Measurements from ENCODE around the gene ADAMTSL1.

Gene ADAMTSL1

DNA sequence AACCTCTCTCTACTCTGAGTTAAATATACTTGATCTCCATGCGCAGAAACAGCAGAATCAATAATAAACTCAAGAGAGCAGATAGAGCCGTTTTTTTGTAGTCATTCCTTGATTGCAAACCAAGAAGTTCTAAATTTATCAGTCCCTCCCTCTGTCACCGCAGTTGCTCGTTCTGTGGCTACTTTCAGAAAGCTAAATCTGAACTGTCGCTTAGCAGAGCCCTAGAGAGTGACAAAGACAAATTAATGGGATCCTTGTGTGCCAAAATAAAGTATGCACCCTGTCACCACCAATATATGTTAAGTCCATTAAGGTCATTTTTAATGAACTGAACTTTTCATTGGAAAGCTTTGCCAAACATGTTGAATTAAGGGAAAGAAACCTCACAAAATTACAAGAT lies 218.3 kb downstream of the ADAMTSL1 start:
- no peak for DNase-seq (ENCODE audit: low read depth in 2 of 3, low spot score in 1 of 3)

DNA sequence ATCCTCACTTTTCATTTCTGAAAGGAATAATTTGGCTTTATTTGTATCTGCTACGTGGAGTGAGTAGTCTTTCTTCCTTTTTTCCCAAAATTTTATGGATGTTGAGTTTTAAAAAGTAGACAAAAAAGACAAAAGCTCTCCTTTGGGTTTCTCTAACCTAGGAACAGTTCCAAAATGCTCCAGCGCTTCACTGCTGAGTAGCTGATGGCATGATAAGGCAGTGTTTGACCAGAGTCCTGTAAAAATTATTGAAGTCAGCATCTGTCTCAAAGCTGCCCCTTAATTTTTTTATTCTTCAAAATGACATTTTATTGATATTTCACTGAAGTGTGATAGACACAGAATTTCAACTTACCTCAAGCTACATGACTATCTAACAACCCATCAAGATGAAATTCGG lies 219.0 kb downstream of the ADAMTSL1 start:
- DNase-seq (ENCODE audit: low read depth in 2 of 3, low spot score in 1 of 3), result no peak

DNA sequence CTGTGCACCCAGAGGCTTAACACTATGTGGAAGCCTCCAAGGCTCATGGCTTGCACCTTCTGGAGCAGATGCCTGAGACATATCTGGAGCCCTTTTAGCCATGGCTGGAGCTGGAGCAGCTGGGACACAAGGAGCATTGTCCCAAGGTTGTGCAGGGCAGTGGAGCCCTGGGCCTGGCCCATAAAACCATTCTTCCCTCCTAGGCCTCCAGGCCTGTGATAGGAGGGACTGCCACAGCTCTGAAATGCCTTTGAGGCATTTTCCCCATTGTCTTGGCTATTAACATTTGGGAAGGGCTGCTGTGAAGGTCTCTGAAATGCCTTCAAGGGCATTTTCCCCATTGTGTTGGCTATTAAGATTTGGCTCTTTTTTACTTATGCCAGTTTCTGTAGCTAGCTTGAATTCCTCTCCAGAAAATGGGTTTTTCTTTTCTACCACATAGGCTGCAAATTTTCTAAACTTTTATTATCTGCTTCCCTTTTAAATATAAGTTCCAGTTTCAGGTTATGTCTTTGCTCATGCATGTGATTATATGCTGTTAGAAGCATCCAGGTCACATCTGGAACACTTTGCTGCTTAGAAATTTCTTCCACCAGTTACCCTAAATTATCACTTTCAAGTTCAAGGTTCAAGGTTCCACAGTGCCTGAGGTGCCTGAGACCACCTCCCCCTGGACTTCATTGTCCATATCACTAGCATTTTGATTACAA lies 221.2 kb downstream of the ADAMTSL1 start:
- no peak for DNase-seq (ENCODE audit: low read depth in 2 of 3, low spot score in 1 of 3)

DNA sequence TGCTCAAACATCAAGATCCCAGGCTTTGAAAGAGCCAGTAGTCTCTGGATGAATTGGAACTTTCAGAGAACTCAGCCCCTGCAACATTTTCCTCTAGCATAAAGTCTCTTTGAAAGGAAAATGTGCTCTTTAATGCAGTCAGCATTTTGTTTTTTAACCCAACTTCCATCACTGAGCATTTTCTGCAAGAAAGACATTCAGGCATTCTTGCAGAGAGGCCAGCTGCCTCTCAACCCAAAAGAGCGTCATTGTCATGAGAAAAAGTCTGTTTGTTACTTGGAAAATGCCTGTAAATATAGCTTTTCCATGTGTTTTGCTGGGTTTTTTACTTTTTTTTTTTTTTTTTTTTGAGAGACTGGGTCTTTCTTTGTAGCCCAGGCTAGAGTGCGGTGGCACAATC lies 225.0 kb downstream of the ADAMTSL1 start:
- no peak for DNase-seq (ENCODE audit: low read depth in 2 of 3, low spot score in 1 of 3)

DNA sequence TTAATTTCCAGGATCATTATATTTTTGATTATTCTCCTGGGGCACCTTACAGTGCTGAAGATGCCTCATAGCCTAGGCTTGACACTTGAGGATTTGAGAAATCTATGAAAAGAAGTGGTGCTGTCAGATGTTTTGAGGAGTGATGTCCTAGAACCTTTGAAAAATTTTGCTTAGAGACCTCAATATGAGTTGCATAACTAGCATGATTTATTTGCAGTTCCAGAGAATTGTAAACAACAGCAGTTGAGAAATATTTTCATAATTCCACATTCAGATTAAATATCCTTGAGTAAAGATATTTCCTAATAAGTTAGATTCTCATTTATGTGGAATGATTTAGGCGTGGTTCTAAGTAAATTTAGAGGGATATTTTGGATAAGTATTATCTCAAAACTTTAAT lies 225.8 kb downstream of the ADAMTSL1 start:
- no peak for DNase-seq (ENCODE audit: low read depth in 2 of 3, low spot score in 1 of 3)

DNA sequence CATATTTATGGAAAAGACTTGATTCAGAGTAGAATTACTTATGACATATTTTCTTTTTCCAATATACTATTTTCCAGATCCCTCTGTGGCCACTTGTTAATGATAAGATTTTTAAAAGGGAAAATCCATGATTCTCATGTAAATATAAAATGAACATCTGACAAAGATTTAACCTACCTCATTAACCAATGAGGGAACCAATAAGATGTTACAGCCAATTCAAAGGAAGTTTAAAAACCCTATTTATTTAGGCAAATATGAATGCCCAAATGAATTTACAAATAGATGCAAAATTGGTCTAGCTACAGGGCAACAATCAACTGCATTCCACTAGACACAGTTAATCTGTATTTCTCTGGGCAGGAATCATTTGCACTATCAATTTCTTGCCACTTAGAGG lies 226.8 kb downstream of the ADAMTSL1 start:
- no peak for DNase-seq (ENCODE audit: low read depth in 2 of 3, low spot score in 1 of 3)

DNA sequence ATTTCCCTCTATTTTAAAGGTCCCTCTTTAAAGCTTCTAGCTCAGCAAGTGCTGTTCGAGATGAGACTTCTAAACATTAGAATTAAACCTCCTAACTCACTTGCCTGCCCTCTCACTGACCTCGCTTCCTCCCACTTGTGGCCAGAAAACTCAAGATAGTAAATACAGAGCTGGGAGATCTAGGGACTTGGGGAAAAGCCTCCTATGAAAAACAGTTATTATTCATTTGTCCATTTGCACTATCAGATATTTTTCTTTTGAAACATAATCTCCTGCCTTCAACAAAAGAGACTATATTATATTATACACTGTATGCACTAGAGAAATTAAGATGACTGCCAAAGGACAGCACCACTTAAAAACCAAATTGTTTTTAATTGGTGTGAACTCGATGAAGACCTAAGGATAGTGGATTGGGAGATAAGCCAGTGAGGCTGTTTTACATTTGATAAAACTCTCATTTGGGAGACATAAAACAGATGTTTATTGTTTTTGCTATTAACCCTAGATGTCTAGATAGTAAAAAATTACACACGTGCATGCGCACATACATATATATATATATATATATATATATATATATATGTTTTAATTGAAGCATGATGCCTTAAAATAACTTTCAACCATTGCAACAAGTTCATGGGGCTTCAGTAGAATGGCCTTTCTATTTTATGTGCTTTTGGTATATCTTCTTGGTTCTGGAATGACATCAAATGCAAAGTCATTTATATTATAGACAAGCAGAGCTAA lies 229.4 kb downstream of the ADAMTSL1 start:
- DNase-seq (ENCODE audit: low read depth in 2 of 3, low spot score in 1 of 3), result no peak

DNA sequence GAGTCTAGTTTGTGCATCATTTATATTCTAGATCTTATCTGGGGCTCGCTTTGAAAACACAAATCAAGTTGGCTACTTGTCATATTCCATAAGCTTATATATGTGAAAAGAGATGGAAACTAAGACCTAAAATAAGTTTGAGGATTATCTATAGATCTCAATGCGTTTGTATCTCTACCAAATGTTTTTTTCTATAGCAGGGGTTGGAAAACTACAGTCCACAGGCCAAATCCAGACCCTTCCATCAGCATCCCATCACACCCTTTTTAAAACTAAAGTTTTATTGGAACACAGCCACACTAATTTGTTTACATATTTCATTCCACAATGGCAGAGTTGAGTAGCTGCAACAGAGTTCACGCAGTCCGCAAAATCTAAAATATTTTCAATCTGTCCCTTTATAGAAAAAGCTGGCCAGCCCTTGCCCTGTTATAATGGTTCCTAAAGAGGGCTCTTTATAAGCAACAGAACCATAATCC lies 230.0 kb downstream of the ADAMTSL1 start:
- DNase-seq (ENCODE audit: low read depth in 2 of 3, low spot score in 1 of 3), result no peak

DNA sequence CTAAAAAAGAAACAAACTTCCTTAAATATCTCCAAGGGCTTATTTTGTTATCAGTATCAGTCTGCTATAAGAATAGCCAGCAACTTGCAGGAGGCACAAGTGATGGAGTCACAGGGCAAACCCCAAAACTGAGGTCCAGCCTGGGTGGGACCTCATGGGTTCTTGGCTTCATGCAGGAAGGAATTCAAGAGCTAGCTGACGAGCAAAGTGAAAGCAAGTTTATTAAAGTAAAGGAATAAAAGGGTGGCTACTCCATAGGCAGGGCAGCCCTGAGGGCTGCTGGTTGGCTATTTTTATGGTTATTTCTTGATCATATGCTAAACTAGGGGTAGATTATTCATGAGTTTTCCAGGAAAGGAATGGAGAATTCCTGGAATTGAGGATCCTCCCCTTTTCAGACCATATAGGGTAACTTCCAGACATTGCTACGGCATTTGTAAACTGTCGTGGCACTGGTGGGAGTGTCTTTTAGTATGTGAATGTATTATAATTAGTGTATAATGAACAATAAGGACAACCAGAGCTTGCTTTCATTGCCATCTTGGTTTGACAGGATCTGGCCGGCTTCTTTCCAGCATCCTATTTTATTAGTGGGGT lies 231.9 kb downstream of the ADAMTSL1 start:
- DNase-seq (ENCODE audit: low read depth in 2 of 3, low spot score in 1 of 3), result no peak

DNA sequence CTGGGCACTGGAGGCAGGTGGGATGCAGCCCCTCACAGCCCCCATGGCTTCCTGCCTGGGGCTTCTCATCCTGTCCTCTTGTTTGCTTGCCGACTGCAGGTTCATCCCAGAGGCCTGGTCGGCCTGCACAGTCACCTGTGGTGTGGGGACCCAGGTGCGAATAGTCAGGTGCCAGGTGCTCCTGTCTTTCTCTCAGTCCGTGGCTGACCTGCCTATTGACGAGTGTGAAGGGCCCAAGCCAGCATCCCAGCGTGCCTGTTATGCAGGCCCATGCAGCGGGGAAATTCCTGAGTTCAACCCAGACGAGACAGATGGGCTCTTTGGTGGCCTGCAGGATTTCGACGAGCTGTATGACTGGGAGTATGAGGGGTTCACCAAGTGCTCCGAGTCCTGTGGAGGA lies 232.7 kb downstream of the ADAMTSL1 start:
- no peak for DNase-seq (ENCODE audit: low read depth in 2 of 3, low spot score in 1 of 3)

DNA sequence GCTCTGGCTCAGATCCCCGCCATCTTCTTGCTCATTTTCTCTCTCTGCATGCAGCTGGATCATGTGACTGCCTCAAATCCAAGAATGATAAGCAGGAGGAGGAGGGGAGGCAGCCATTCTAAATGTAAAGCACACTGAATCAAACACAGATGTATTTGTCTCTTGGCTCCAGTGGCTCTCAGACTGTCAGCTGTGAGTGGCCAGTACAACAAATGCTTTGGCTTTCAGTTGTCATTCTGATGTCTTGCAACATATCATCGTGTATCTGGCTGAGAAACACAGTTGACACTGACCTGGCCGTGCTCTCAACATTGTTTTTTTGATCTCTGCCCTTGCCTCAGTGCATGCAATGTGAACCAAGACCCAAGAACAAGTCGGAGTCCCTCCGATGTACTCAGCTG lies 233.1 kb downstream of the ADAMTSL1 start:
- DNase-seq (ENCODE audit: low read depth in 2 of 3, low spot score in 1 of 3), result no peak

DNA sequence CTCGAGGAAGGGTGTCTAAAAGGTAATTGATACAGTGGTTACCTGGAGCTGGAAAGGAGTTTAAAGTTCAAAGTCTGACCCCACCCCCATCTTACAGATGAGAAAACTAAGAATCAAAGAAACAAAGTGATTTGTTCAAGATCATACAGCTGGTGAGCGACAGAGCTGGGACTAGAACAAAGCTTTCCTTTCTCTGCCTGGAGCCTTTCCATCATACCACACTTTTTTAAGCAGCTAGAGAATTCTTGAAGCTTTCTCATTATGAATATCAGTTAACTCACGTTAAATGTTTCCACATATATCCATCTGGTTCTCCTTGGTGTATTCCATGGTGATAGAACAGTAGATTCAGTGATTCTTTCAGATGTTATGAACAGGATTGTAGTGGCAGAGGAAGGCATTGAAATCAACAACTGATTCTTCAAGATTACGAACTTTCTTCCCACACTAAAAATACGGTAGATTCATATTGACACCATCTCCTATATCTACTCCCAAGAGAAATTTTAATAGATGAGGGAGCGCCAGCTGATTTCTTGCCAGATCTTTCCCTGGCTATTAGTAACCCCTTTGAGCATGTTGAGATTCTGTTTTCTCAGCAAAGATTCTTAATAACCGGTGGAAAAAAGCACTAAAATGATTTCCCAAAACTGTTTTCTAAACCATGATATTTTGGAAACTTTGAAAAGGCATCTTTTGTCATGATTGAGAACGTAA lies 233.7 kb downstream of the ADAMTSL1 start:
- DNase-seq (ENCODE audit: low read depth in 2 of 3, low spot score in 1 of 3), result no peak

DNA sequence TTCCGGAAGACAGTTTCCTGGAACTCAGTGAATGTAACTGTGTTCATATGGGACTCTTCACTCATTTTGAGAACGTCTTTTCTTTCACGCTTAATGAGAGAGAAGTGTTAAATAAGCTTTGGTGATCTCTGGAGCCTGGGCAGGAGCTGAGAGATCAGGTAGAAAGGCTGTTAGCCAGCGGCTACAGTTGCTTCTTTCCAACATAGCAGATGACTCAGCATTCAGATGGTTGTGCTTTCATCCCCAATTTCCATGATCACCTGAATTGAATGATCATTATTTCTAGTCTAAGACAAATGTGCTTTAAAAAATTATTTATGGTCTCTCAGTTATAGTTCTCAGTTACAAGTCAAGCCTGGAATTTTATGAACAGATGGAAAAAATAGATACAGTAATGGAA lies 234.5 kb downstream of the ADAMTSL1 start:
- no peak for DNase-seq (ENCODE audit: low read depth in 2 of 3, low spot score in 1 of 3)

DNA sequence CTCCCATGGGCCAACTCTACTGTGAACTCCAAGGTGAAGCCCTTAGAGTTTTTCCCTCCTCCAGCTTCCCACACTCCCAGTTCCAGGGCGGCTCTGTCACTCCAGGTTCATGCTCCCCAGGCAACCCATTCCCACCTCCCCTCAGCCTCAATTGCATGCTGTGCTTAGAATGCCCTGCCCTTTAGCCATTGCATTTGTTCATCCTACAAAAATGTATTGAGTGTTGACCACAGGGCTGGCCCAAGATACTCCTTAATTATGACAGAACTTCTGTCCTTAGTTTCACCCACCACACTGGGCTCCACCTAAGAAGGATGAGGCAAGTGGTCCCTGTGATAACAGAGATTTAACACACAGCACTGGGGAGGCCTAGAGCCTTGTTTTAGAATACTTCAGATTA lies 236.1 kb downstream of the ADAMTSL1 start:
- DNase-seq (ENCODE audit: low read depth in 2 of 3, low spot score in 1 of 3), result no peak

DNA sequence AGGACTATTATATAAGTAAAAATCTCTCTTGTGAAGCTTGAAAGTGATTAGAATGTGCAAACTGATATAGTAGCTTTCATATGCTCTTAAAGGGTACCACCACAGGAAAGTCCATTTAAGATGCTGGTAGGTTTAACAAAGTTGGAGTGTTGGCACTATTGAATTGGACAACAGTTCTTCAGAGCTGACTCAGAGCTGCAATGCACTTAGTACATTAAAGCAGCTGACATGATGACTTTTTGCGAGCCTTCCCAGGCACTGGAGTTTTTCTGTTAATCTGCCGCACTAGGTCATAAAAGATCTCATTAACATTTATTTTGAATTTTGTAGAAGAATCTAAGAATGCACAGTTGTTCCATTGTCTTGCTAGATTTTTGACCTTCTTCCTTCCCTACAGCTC lies 243.8 kb downstream of the ADAMTSL1 start:
- no peak for DNase-seq (ENCODE audit: low read depth in 2 of 3, low spot score in 1 of 3)

DNA sequence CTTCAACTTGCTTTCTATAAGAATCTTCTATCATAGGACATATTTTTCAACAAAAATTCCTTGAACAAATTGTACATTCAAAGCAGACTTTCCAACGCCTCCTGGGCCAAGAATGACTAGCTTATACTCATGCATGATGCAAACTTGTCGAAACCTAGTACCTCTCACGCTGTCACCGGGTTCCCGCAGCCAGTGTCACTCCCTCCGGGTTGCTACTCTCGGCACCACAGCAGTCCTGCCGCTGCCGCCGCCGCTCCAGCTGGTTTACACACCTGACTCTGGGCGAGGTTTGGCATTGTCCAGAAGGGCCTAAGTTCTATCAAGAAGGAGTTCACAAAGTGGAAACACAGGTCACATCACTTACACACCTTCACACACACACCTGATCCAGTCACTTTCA lies 244.4 kb downstream of the ADAMTSL1 start:
- no peak for DNase-seq (ENCODE audit: low read depth in 2 of 3, low spot score in 1 of 3)

DNA sequence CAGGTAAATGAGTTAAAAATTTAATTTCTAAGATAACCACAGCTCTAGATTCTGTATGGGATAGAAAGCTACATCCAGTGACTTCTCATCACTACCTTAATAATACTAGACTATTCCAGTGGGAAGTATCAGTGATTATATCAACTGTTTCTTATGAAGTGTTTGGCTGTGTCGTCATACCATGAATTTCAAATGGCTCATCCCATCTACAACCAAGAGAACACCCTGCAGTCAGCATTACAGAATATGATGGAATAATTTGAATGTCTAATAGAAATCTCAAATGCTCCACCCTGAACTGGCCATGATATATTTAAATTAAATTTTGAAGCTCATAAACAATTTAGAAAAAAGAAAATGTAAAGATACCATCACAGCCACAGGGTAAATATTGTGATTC lies 245.0 kb downstream of the ADAMTSL1 start:
- DNase-seq (ENCODE audit: low read depth in 2 of 3, low spot score in 1 of 3), result no peak

DNA sequence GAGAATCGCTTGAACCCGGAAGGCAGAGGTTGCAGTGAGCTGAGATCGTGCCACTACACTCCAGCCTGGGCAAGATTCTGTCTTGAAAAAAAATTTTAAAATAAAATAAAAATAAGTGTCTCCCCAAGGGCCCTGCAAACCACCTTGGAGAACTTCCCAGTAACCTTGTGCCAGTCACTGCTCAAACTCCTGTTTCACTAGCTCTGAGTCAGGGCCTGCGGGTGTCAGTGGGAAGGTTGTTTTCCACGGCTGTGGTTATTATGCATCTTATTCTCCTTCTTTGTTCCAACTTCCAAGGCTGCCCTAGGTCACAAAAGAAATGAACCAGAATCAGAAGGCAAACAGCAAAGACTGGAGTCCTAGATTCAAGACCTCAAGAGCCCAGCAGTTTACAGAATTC lies 246.7 kb downstream of the ADAMTSL1 start:
- no peak for DNase-seq (ENCODE audit: low read depth in 2 of 3, low spot score in 1 of 3)

DNA sequence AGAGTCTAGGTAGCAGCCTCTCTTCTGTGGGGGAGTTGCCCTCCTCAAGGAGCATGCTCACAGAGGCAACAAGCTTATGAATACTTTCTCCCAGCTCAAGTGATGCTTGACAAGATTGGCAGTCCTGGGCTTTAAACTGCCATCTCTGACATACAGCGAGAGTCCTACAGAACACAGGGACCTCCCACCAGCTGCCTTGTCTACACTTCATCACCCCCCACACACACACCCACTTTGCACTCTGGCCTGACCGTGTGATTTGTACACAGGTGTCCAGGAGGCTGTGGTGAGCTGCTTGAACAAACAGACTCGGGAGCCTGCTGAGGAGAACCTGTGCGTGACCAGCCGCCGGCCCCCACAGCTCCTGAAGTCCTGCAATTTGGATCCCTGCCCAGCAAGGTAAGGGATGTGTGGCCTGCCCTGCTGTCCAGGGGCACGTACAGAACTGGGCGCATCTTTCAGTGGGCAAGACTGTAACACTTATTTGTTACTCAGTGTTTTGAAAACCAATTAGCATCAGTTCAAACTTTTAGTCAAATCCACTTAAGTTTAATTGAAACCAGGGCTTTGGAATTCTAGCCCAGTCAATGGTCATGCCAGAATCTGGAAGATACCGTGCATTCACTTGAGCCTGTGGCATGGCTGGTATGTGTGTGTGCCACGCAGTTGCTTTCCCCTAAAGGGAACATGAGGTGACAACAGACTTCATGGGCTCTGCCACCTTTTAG lies 247.5 kb downstream of the ADAMTSL1 start:
- no peak for DNase-seq (ENCODE audit: low read depth in 2 of 3, low spot score in 1 of 3)

DNA sequence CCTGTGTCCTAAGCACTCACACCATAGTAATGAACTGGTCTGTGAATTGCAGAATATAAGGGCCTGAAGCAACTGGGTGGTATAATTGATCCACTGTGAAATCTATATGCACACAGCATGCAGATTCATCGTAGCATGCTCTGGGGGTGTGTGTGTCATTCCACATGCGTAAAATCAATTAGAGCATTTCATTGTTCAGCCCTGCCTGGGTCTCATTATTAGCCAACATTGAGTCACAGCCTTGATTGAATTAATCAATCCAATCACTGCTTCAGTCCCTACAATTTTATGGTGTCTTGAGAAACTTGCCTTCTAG lies 248.0 kb downstream of the ADAMTSL1 start:
- no peak for DNase-seq (ENCODE audit: low read depth in 2 of 3, low spot score in 1 of 3)

DNA sequence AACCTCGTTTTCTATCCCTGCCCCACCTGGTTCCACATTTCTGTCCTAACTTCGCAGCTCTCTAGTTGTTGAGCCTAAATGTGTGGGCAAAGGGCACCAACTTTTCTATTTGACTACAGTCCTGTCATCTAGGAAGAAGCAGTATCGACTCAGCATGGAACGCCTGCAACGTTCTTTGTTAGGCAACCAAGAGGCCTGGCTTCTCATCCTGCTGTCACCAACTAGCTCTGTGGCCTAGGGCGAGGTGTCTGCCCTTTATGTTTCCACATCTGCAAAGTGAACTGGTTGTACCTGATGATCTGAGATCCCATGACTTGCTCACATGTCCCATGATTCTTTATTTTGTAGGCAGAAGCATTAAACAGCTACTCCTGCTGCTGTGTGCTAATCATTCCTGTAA lies 248.9 kb downstream of the ADAMTSL1 start:
- DNase-seq (ENCODE audit: low read depth in 2 of 3, low spot score in 1 of 3), result no peak

All from stimulated activated CD4-positive, alpha-beta T cell treated with anti-CD3 and anti-CD28 coated beads, Interleukin-12 subunit alpha, Interleukin-12 subunit beta, amount 100 ng/mL, for 48 hours (primary cell).